GM18951 (cell line): ENCODE results near the gene SMPD3.

Source experiments
- POLR2A ChIP-seq: IDR thresholded peaks from 4 replicates; pipeline ENCODE4 v1.6.1; 2011; ENCODE audit warnings: mild to moderate bottlenecking; ENCODE audit not compliant: insufficient read length, insufficient read depth; ENCODE audit errors: extremely low read depth
- in situ Hi-C: fragments of 300-500 bp; cut with MboI; formaldehyde crosslinking; loops from one replicate; pipeline ENCODE4 v1.12.0; 2022; ENCODE audit warnings: low sequenced_read_pairs, mixed read lengths, inconsistent platforms; ENCODE audit not compliant: unreplicated experiment

SMPD3 gene

DNA sequence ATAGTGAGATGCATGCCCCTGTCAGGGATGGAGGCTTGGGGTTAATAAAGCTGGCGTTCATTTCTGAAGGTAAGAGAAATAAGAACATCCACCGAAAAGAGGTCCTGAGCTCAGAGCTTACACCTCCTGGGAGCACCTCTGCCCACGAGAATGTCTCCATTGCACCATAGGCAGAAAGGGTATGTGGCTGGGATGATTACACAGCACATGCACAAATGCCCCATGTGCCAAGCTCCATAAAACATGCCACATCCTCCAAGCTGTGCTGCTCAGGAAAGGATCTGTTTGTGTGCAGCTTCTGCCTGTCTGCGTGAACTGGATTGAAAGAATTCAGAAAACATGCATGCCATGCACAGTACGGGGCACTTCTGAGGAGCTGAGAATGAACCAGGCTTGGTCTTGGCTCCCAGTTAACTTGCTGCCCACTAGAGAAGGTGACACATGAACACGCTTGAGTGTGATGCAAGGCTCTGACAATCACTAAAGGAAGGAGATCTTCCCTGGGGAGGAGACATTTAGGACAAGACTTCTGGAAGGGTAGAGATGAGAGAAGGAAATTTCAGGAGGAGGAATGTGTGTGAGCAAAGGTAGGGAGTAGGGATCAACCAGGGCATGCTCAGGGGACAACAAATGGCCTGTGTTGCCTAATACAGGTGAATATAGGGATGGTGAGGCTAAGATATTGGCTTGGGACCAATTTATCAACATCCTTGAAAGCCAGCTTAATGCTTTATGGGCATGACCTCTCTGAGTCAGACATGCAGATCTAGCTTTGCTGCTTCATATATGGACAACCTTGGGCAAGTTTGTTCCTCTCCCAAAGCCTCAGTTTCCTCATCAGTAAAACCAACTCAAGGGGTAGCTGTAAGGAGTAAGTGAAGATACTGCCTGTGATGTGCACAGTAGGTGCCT lies 32.0 kb upstream of the SMPD3 start:
- TF ChIP-seq POLR2A = no peak

DNA sequence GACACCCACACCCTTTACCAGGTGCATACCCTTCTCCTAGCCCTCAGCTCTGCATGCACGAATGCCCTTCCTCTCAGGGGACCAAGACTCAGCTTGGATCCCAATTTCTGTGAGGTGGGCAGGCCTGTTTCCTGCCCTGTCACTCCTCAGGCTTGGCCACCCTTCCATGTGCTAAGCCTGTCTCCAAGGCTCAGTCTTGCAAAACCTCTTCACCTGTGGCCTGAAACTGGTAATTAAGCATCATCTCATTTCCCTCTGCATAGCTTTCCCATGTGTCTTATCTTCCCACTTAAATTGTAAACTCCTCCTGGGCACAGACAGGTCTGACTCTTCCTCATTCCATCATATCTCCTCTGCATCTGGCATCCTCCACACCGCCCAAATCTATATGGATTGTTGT lies 31.0 kb upstream of the SMPD3 start:
- in situ Hi-C loops = no loop called here
- TF ChIP-seq POLR2A = no peak

More for the DNA sequence above, 32.0 kb upstream of the SMPD3 start:
- in situ Hi-C loops = no loop called here

DNA sequence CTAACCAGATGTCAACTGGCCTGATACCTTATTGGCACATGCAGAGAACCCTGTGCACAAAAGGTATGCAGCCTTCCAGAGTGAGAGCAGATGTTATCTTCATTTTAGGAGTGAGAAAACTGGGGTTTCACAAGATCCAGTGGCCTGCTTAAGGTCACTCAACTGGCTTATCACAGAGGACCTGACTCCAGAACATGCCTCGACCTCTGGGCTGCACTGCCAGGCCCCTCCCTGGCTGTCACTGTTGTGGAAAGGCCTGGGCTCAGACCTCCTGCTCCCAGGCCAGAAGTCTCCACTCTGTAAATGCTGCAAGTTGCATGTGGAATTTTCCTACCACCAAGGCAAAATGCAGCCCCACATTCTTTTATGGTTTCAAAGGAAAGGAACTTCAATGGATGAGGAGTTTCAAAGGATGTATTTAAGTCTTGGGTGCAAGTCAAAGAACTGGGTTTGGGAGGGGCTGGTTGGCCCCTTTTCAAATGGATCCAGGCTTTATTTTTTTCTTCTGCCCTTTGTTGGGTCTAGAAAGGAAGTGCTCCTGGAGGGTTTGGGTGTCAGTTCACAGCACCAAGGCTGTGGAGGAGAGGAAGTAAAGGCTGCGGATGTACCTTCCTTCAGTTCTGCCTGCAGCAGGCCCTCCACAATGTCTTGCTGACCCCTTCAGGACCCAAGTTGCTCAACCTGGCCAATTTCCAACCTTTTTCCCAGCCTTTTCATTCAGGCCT lies 30.4 kb upstream of the SMPD3 start:
- in situ Hi-C loops = no loop called here
- no peak for TF ChIP-seq POLR2A

DNA sequence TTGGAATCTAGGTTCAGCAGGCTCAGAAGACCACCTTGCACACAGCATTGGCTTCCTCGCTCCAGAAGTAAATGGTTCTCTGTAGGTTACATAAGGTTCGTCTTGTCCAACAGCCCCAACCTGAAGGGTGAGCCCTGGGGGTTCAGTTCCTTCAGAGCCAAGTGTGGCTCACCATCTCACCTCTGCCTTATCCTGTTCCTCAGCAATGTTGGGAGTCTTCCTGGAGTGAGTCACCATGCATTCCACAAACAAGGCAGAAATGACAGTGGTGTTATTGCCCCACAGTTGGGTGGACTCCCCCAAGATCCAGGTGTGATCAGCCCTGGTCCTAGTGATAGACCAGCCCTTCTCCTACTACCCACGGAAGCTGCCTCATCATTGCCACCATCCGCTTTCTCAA lies 26.8 kb upstream of the SMPD3 start:
- in situ Hi-C loops = no loop called here

DNA sequence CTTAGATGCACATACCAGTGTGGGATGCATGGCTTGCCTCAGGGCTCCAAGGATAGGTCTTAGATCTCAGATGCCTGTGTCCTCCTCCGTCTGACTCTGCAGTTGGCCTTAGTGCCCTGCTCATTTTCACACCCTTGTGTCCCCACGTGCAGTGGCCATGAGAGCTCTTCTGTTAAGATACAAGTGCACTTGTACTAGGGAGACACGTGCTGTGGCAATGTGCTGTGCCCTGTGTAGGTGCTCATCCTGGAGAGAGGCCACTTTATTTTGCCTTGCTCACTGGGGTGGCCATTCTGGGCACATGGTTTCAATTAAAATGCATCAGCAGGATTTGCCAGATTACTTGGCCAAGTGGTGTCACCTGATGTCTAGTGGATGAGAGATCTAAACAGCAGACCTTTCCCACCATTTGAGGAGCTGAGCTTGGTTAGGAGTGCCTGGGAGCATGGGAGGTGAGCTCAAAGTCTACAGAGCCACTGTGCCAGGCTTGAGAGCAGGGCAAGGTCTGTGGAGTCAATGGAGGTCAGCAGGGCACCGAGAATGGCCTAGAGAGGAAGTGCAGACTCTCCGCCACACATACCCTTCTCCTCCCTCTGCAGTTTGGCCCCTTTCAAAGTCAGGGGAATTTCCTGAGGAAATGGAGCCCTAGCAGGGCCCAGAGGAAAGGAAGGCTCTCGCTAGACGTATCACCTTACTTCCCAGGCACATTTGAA lies 25.2 kb upstream of the SMPD3 start:
- no peak for TF ChIP-seq POLR2A

More for the DNA sequence above, 26.8 kb upstream of the SMPD3 start:
- TF ChIP-seq POLR2A = no peak

DNA sequence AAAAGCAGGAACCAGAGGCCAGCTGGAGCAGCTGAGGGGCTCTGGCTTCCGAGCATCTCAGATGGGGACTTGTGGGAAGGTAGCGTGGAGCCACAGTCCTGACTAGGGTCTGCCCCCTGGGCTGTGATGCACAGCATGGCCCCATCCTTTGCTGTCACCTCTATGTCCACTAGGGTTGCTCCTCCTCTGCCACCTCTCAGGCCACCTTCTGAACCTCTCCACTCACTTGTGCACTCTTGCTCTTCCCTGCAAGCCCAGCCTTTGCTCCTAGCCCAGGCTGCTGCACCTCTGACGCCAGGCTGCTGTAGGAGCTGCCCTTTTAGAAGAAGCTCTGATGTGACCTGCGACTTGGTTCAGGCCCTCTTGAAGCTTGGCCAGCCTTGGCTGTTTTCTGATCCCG lies 24.3 kb upstream of the SMPD3 start:
- in situ Hi-C loops = no loop called here
- no peak for TF ChIP-seq POLR2A

More for the DNA sequence above, 25.2 kb upstream of the SMPD3 start:
- in situ Hi-C loops = no loop called here

DNA sequence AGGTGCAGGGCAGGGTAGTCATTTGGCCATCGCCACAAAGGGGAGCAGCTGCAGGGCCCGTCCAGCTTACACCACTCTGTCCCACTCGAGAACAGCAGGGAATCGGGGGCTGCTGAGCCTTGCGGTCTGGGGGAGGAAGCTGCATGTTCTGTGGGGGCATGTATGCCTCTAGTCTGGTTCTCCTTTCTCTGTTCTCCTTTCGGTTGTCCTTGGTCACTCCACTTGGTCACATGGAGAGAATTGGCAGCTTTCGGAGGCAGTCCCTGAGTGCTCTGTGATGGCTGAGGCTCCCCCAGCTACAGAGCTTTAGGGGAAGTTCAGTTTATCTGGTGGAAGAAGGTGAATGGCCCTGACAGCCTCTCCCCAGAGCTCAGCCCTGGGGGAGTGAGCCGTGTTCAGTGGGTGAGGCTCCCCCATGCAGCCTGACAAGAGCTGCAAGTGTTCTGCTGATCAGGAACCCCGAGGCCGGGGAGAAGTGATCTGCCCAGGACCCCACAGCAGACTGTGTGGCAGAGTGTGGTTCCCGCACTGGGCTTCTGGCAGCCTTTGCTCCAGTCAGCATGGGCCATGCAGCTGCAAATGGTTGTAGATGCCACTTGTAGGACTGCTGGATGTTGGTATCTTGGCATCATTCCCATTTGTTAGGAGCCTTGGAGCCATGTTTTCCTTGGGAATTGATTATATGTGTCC lies 22.3 kb upstream of the SMPD3 start:
- in situ Hi-C loops = no loop called here
- TF ChIP-seq POLR2A = peak; percentile 55

DNA sequence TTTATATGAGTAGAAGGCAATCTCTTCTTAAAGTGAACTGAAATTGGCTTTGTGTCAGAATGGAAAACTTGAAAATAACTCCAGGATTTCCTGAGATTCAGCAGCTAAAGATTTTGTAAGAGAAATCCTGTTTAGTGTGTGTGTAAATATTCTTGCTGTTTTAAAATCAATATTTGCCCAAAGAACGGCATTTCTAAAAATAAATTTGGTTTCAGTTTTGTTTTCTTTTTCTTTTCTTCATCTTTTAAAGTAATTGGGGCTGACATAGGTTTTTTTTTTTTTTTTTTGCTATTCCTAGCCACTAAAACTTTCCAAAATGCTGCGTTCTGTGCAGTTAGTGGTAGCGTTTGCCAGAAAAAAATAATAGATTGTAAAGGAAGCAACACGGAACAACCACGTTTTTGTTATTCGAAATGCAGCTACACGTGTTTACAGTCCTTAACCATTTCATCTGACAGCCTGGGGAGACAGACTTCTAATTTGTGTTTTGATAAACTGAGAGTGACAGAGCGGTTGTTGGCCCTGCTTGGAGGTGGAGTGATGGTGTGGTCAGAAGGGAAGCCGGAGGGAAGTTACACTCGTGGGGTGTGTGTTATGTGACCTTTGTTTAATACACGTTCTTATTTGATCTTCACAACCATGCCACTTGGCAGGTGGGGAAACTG lies 21.6 kb upstream of the SMPD3 start:
- in situ Hi-C loops = no loop called here
- no peak for TF ChIP-seq POLR2A

DNA sequence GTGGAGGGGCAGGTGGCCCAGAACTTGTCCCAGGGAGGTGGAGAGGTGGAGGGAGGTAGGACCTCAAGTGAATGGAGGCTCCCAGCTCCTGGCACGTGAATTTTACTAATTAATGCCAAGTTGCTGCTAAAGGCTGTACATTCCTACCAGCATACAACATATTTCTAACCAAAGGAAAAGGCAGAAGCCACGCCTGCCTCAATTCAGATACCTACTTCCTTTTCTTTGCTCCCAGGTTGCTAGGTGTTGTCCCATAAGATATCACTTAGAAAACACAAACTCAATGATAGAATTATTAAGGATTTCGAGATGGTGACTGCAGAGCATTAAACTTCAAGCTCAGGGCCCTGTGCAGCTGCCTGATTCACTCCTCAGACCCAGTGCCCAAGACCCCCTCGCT lies 20.5 kb upstream of the SMPD3 start:
- TF ChIP-seq POLR2A = no peak
- in situ Hi-C loops = no loop called here

DNA sequence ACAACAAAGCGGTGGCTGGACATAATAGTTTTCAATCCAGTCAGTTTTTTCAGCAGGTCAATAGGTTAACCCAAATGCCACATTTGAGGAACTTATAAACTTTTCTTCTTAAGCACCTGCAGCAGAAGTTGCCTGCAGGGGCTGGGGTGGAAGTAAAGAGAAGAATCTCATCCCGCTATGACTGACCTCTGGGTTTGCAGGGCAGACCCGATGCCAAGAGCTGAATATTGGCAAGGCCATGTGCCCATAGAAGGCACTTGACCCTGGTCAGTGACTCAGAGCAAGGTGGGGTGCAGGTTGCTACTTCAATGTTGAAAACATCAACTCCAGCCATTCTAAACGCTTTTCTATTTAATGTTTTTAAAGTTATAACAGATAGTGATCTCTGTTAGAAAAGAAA lies 17.9 kb upstream of the SMPD3 start:
- no peak for TF ChIP-seq POLR2A
- in situ Hi-C loops = no loop called here

DNA sequence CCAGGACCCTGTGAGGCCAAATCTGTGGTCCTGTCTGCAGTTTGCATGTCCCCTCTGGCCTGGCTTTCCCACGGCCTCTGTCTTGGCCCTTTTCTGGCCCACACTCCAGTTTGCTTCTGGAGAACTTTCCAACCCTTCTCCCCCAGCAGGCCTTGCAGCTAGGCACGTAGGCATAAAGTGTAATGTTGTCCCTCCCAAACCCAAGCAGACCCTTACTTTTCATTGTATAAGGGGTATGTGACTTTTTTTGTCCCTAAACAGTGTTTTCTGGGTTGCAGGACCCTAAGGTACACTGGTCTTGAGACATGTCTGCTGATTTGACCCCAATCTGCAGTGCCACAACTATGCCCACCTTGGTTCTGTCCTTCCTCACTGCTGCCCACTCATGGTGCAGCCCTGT lies 15.6 kb upstream of the SMPD3 start:
- in situ Hi-C loops = no loop called here
- TF ChIP-seq POLR2A = no peak

DNA sequence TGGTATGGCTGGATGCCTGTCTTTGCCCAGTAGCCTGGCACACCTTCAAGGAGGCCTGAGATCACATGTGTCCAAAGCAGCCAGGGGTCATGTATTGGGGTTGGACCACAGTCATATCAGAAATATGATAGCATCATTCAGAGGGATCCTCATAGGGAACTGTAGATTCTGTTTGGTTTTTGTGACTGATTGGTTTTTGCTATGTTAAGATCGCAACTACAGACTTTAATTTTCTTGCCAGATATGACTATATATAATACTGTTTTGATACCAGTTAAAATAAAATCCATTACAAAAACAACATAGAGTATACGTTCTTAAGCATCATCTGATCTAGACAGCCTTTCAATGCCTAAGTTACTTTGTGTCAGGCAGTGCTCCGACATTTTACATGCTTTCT lies 11.8 kb upstream of the SMPD3 start:
- in situ Hi-C loops = no loop called here
- TF ChIP-seq POLR2A = no peak
